Measurements from ENCODE around the gene CST1. TPM values are rescaled to one million over a fixed set of nuclear protein-coding genes. Genes with fewer than 3 reads are reported as not detected.

CST1 gene
- total RNA-seq, 1 experiment from 2014 or later = 1.7 TPM

DNA sequence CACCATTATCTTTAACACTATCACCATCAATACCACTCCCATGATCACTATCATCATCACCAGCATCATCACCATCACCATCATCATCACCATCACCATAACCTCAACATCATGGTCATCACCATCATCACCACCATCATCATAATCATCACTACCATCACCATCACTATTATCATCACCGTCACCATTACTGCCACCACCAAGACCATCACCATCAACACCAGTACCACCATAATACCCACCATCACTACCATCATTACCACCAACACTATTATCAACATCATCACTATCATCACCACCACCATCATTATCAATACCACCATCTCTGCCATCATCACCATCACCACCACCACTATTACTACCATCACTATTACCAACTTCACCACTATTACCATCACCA lies 32.7 kb upstream of the CST1 start:
- H2BK15ac ChIP-seq (ENCODE audit: low read depth, low read length) = no peak overlapping the region
- no peak overlapping the region for H2AFZ ChIP-seq (ENCODE audit: low read length)
- TF ChIP-seq, protein P1, sequence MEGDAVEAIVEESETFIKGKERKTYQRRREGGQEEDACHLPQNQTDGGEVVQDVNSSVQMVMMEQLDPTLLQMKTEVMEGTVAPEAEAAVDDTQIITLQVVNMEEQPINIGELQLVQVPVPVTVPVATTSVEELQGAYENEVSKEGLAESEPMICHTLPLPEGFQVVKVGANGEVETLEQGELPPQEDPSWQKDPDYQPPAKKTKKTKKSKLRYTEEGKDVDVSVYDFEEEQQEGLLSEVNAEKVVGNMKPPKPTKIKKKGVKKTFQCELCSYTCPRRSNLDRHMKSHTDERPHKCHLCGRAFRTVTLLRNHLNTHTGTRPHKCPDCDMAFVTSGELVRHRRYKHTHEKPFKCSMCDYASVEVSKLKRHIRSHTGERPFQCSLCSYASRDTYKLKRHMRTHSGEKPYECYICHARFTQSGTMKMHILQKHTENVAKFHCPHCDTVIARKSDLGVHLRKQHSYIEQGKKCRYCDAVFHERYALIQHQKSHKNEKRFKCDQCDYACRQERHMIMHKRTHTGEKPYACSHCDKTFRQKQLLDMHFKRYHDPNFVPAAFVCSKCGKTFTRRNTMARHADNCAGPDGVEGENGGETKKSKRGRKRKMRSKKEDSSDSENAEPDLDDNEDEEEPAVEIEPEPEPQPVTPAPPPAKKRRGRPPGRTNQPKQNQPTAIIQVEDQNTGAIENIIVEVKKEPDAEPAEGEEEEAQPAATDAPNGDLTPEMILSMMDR (conservative IDR thresholded peaks at IDR 0.05) = no peak
- no peak overlapping the region for H3K4ac ChIP-seq (ENCODE audit: low read depth, low read length)
- H3K79me1 ChIP-seq (ENCODE audit: insufficient read depth, low read depth, low read length, poor library complexity, severe bottlenecking) = no peaks in the 10 kb centered on the region
- no peak overlapping the region for H4K8ac ChIP-seq (replicated peaks; ENCODE audit: insufficient read length, low read depth, low read length)
- peaks cover 11% of the 10 kb centered on the region for H3K27me3 Mint-ChIP-seq (ENCODE audit: low read depth)
- no peak overlapping the region for H2BK12ac ChIP-seq (ENCODE audit: insufficient read length, low read depth, low read length)
- no peaks in the 10 kb centered on the region for H3K23me2 ChIP-seq (ENCODE audit: insufficient read length, low read depth, low read length, poor library complexity, severe bottlenecking)
- no peak overlapping the region for H3K27ac Mint-ChIP-seq
- H2BK120ac ChIP-seq (ENCODE audit: low read depth, low read length, poor library complexity, severe bottlenecking) = no peak overlapping the region
- no peak overlapping the region for H4K91ac ChIP-seq (ENCODE audit: insufficient read length, low read depth, low read length)
- no peaks in the 10 kb centered on the region for H3K9me3 ChIP-seq (ENCODE audit: control insufficient read depth, low read depth, low read length)
- no peaks in the 10 kb centered on the region for H3K79me2 ChIP-seq (ENCODE audit: insufficient read depth, low read length)
- no peaks in the 10 kb centered on the region for H4K20me1 ChIP-seq (ENCODE audit: control insufficient read depth, insufficient read depth, insufficient read length)
- H2AK5ac ChIP-seq (ENCODE audit: insufficient read length, low read length) = no peak overlapping the region
- H4K5ac ChIP-seq (ENCODE audit: insufficient read length, low read depth, low read length) = no peak overlapping the region
- H3K27ac ChIP-seq (ENCODE audit: insufficient read length, low read depth, low read length) = no peak overlapping the region
- no peak overlapping the region for H3K23ac ChIP-seq (ENCODE audit: insufficient read length, low read depth, low read length)
- DNase-seq = no peak
- H3T11ph ChIP-seq (ENCODE audit: low read length) = no peak overlapping the region
- H3K14ac ChIP-seq (ENCODE audit: insufficient read depth, low read length) = no peak overlapping the region
- no peaks in the 10 kb centered on the region for H3K36me3 Mint-ChIP-seq (ENCODE audit: insufficient read depth in 1 of 3, low read depth in 3 of 3)
- peaks cover 0 to 4% of the 10 kb centered on the region in 2 experiments; a peak in 3 of 5 replicates for H3K9me3 Mint-ChIP-seq
- no peak overlapping the region for H2BK5ac ChIP-seq (ENCODE audit: insufficient read length, low read length)
- no peak overlapping the region for H3K4me2 ChIP-seq (ENCODE audit: insufficient read depth, insufficient read length, low read length)
- no peaks in the 10 kb centered on the region for H3K4me1 ChIP-seq (ENCODE audit: insufficient read depth, low read length)
- WGBS (ENCODE audit: extremely low coverage, insufficient read length, low lambda C conversion rate) = no CpG with 5 or more reads among the region's 1 CpG
- H3K56ac ChIP-seq (ENCODE audit: insufficient read length, low read depth, low read length) = no peak overlapping the region
- H3K18ac ChIP-seq (ENCODE audit: insufficient read length, low read depth, low read length) = no peak overlapping the region
- H3K27me3 ChIP-seq (ENCODE audit: insufficient read depth, low read length) = no peaks in the 10 kb centered on the region
- no peak overlapping the region for H2BK20ac ChIP-seq (ENCODE audit: low read depth, low read length, poor library complexity, severe bottlenecking)
- H3K9ac ChIP-seq (ENCODE audit: extremely low read depth, insufficient read length, low read length) = no peak overlapping the region
- H3K4me3 Mint-ChIP-seq = no peak overlapping the region
- H3K4me1 Mint-ChIP-seq = no peaks in the 10 kb centered on the region
